ENCODE measurements around the gene BLTP3B.
"Not testable (repeated sequence)": the region's sequence is repeated elsewhere in the genome, so short reads cannot be mapped to it uniquely, and the experiment has no call there.

BLTP3B gene

GRCh38 chr12:100142851-100143559 lies at the start of gene BLTP3B:
BLTP3B (minus strand) TSS chr12:100142874; CDS start chr12:100142635, 239 bp downstream.
- in situ Hi-C loops (cut with MboI; ENCODE audit: low sequenced_read_pairs) = no loop called here

- in situ Hi-C loops (cut with MboI; ENCODE audit: low sequenced_read_pairs) = loop anchor here (10.0 kb wide), 1 partner anchor 265 kb away; no protein-coding TSS in a partner anchor
Measured at GRCh38 chr12:100189636-100190394, 47.1 kb upstream of the BLTP3B start.

GRCh38 chr12:100188888-100189635 lies 46.4 kb upstream of the BLTP3B start:
- in situ Hi-C loops (cut with MboI; ENCODE audit: low sequenced_read_pairs) = not testable (repeated sequence)

- in situ Hi-C loops (cut with MboI; ENCODE audit: low sequenced_read_pairs) = no loop called here
Measured at GRCh38 chr12:100187857-100188519, 45.3 kb upstream of the BLTP3B start.

- in situ Hi-C loops (cut with MboI; ENCODE audit: low sequenced_read_pairs) = no loop called here
Measured at GRCh38 chr12:100187068-100187467, 44.4 kb upstream of the BLTP3B start.

GRCh38 chr12:100186071-100186470 lies 43.4 kb upstream of the BLTP3B start:
- in situ Hi-C loops (cut with MboI; ENCODE audit: low sequenced_read_pairs) = no loop called here

GRCh38 chr12:100185361-100185894 lies 42.8 kb upstream of the BLTP3B start:
- in situ Hi-C loops (cut with MboI; ENCODE audit: low sequenced_read_pairs) = no loop called here

- in situ Hi-C loops (cut with MboI; ENCODE audit: low sequenced_read_pairs) = no loop called here
Measured at GRCh38 chr12:100184549-100185145, 42.0 kb upstream of the BLTP3B start.

- in situ Hi-C loops (cut with MboI; ENCODE audit: low sequenced_read_pairs) = no loop called here
Measured at GRCh38 chr12:100179252-100179651, 36.6 kb upstream of the BLTP3B start.

- in situ Hi-C loops (cut with MboI; ENCODE audit: low sequenced_read_pairs) = not testable (repeated sequence)
Measured at GRCh38 chr12:100176493-100176892, 33.8 kb upstream of the BLTP3B start.

GRCh38 chr12:100174495-100174894 lies 31.8 kb upstream of the BLTP3B start:
- in situ Hi-C loops (cut with MboI; ENCODE audit: low sequenced_read_pairs) = no loop called here

GRCh38 chr12:100173111-100173510 lies 30.4 kb upstream of the BLTP3B start:
- in situ Hi-C loops (cut with MboI; ENCODE audit: low sequenced_read_pairs) = no loop called here

- in situ Hi-C loops (cut with MboI; ENCODE audit: low sequenced_read_pairs) = no loop called here
Measured at GRCh38 chr12:100171248-100171647, 28.6 kb upstream of the BLTP3B start.

GRCh38 chr12:100170313-100170858 lies 27.7 kb upstream of the BLTP3B start:
- in situ Hi-C loops (cut with MboI; ENCODE audit: low sequenced_read_pairs) = no loop called here

- in situ Hi-C loops (cut with MboI; ENCODE audit: low sequenced_read_pairs) = no loop called here
Measured at GRCh38 chr12:100169345-100169744, 26.7 kb upstream of the BLTP3B start.

GRCh38 chr12:100168562-100168961 lies 25.9 kb upstream of the BLTP3B start:
- in situ Hi-C loops (cut with MboI; ENCODE audit: low sequenced_read_pairs) = no loop called here

GRCh38 chr12:100166232-100166631 lies 23.6 kb upstream of the BLTP3B start:
- in situ Hi-C loops (cut with MboI; ENCODE audit: low sequenced_read_pairs) = no loop called here

GRCh38 chr12:100165356-100165755 lies 22.7 kb upstream of the BLTP3B start:
- in situ Hi-C loops (cut with MboI; ENCODE audit: low sequenced_read_pairs) = no loop called here

- in situ Hi-C loops (cut with MboI; ENCODE audit: low sequenced_read_pairs) = no loop called here
Measured at GRCh38 chr12:100164153-100164704, 21.6 kb upstream of the BLTP3B start.
